GM12874 (cell line): ENCODE data around the gene SMG6.

Source experiments
- CTCF ChIP-seq: IDR thresholded peaks from 2 replicates; pipeline ENCODE4 v1.5.1; 2011; ENCODE audit warnings: low read depth, mild to moderate bottlenecking, control low read depth, low read length, moderate library complexity; ENCODE audit not compliant: insufficient read depth

The SMG6 gene

GRCh38 chr17:2266865-2267228 lies 36.7 kb downstream of the SMG6 start:
- no peak for TF ChIP-seq CTCF

GRCh38 chr17:2266045-2266864 lies 37.3 kb downstream of the SMG6 start:
- TF ChIP-seq CTCF = no peak

GRCh38 chr17:2264067-2264860 lies 39.3 kb downstream of the SMG6 start:
- no peak for TF ChIP-seq CTCF

- TF ChIP-seq CTCF = no peak
These were observed 40.2 kb downstream of the SMG6 start for GRCh38 chr17:2263183-2264066.

GRCh38 chr17:2262135-2262587 lies 41.4 kb downstream of the SMG6 start:
- no peak for TF ChIP-seq CTCF

- no peak for TF ChIP-seq CTCF
These were observed 43.6 kb downstream of the SMG6 start for GRCh38 chr17:2259769-2260536.
